ENCODE results near the gene EIF2AK3. TPM values are rescaled to one million over a fixed set of nuclear protein-coding genes. Genes with fewer than 3 reads are reported as not detected.

EIF2AK3 gene
- total RNA-seq, 2 experiments from 2014 or later, result 10.6 to 14.7 TPM

Other genes starting within 250 kb of the EIF2AK3 start
- not detected for gene FOXI3, start 174.8 kb downstream of the EIF2AK3 start, total RNA-seq
- gene RPIA, start 64.2 kb upstream of the EIF2AK3 start, total RNA-seq, result 10 to 100 TPM; 87.6 to 88.5 TPM

All from activated naive CD8-positive, alpha-beta T cell treated with anti-CD3 and anti-CD28 coated beads for 36 hours (primary cell).